ENCODE data around the gene FITM1. TPM values are rescaled to one million over a fixed set of nuclear protein-coding genes. Genes with fewer than 3 reads are reported as not detected.

The FITM1 gene
- total RNA-seq, 2 experiments from 2014 or later: 1.3 to 1.7 TPM

GRCh38 chr14:24130717-24131548 is 474 bp downstream of the FITM1 start:
- ATAC-seq (ENCODE audit: low read depth) (no peak), DNase-seq (no peak)
- POLR2A ChIA-PET: interaction anchor here (1.2 to 5.6 kb wide), 5 partner anchors 9 to 33 kb away, joined by 3 to 51 read pairs (median 9); partner anchors contain the start of genes DCAF11, IRF9, NRL and PSME2
- Mint-ChIP-seq H3K27ac (peak overlapping the region; percentile 38), H3K4me3 (no peak overlapping the region), H3K4me1 (peaks cover 25% of the 10 kb centered on the region), H3K9me3 (no peaks in the 10 kb centered on the region), H3K36me3 (peaks cover 8% of the 10 kb centered on the region), H3K27me3 (no peaks in the 10 kb centered on the region)

DNA sequence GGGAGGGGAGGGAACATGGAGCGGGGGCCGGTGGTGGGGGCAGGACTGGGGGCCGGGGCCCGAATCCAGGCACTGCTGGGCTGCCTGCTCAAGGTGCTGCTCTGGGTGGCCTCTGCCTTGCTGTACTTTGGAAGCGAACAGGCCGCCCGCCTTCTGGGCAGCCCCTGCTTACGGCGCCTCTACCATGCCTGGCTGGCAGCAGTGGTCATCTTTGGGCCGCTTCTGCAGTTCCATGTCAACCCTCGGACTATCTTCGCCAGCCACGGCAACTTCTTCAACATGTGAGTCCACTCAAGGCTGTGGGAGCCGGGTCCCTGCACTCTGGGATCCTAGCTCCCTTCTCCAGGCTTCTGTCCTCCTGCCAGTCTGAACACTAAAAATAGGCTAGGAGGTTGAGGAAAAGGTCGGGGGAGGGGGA is 1.1 kb downstream of the FITM1 start:
- POLR2A ChIA-PET: interaction anchor here (1.0 to 5.6 kb wide), 6 partner anchors 9 to 81 kb away, joined by 3 to 51 read pairs (median 6); partner anchors contain the start of genes CHMP4A, DCAF11, IRF9 and NRL
- H3K4me1 Mint-ChIP-seq: peaks cover 25% of the 10 kb centered on the region
- DNase-seq (no peak), ATAC-seq (ENCODE audit: low read depth) (no peak)
- H3K36me3 Mint-ChIP-seq: peaks cover 9% of the 10 kb centered on the region
- no peaks in the 10 kb centered on the region for H3K9me3 Mint-ChIP-seq
- H3K4me3 Mint-ChIP-seq: no peak overlapping the region
- peak overlapping the region; percentile 88 for H3K27ac Mint-ChIP-seq
- no peaks in the 10 kb centered on the region for H3K27me3 Mint-ChIP-seq

DNA sequence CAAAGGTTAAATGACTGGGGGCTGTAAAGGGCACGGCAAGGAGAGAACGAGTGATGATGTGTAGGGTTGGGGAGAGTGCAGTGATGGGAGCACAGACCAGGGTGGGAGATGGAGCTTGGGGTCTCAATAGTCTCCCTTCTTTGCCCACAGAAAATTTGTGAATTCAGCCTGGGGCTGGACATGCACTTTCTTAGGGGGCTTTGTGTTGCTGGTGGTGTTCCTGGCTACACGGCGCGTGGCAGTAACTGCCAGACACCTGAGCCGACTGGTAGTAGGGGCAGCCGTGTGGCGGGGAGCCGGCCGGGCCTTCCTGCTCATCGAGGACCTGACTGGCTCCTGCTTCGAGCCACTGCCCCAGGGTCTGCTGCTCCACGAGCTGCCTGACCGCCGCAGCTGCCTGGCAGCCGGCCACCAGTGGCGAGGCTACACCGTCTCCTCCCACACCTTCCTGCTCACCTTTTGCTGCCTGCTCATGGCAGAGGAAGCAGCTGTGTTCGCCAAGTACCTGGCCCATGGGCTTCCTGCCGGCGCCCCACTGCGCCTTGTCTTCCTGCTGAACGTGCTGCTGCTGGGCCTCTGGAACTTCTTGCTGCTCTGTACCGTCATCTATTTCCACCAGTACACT is 1.7 kb downstream of the FITM1 start:
- POLR2A ChIA-PET: interaction anchor here (1.0 to 5.6 kb wide), 7 partner anchors 9 to 81 kb away, joined by 3 to 51 read pairs (median 9); partner anchors contain the start of genes CHMP4A, DCAF11, EMC9 and IRF9
- no peaks in the 10 kb centered on the region for H3K9me3 Mint-ChIP-seq
- H3K36me3 Mint-ChIP-seq: peaks cover 15% of the 10 kb centered on the region
- peaks cover 31% of the 10 kb centered on the region for H3K4me1 Mint-ChIP-seq
- peak overlapping the region; percentile 33 for H3K4me3 Mint-ChIP-seq
- DNase-seq: peak; percentile 43
- ATAC-seq (ENCODE audit: low read depth): no peak
- H3K27ac Mint-ChIP-seq: peak overlapping the region; percentile 88
- no peaks in the 10 kb centered on the region for H3K27me3 Mint-ChIP-seq

GRCh38 chr14:24132976-24133375 is 2.5 kb downstream of the FITM1 start:
- Mint-ChIP-seq H3K4me1 (peaks cover 32% of the 10 kb centered on the region), H3K9me3 (no peaks in the 10 kb centered on the region), H3K4me3 (peak overlapping the region; percentile 33), H3K27me3 (no peaks in the 10 kb centered on the region), H3K36me3 (peaks cover 16% of the 10 kb centered on the region), H3K27ac (peak overlapping the region; percentile 88)
- ATAC-seq (ENCODE audit: low read depth) (no peak), DNase-seq (no peak)
- POLR2A ChIA-PET: interaction anchor here (0.9 to 5.6 kb wide), 7 partner anchors 8 to 576 kb away, joined by 3 to 51 read pairs (median 6); partner anchors contain the start of genes DCAF11, EMC9, IRF9 and NRL

- H3K4me3 Mint-ChIP-seq: no peak overlapping the region
- no peak overlapping the region for H3K27ac Mint-ChIP-seq
- H3K27me3 Mint-ChIP-seq: no peaks in the 10 kb centered on the region
- ATAC-seq (ENCODE audit: low read depth) (no peak), DNase-seq (no peak)
- no peaks in the 10 kb centered on the region for H3K9me3 Mint-ChIP-seq
- POLR2A ChIA-PET: interaction anchor here (0.9 to 5.6 kb wide), 6 partner anchors 8 to 577 kb away, joined by 3 to 51 read pairs (median 8); partner anchors contain the start of genes DCAF11, EMC9, IRF9 and NRL
- peaks cover 24% of the 10 kb centered on the region for H3K36me3 Mint-ChIP-seq
- peaks cover 38% of the 10 kb centered on the region for H3K4me1 Mint-ChIP-seq
These were observed 3.3 kb downstream of the FITM1 start for GRCh38 chr14:24133735-24134134.

DNA sequence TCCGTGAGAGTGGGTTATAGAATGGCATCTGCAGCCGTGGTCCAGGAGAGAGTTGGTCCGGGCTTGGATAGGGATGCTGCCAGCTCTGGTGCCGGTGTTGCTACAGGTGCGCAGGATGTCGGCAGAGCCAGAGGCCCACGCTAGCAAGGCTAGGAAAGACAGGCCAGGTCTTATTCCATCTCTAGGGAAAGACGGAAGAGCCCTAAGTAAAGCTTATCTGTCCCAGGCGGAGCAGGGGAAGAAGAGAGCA is 5.0 kb downstream of the FITM1 start:
- ATAC-seq (ENCODE audit: low read depth): peak; percentile 1

GRCh38 chr14:24135834-24136683 is 5.6 kb downstream of the FITM1 start, which contains the start of gene PSME1:
PSME1 (plus strand) TSS chr14:24136194; CDS start chr14:24136263, 69 bp downstream.
- peak within 1 kb of the TSS; percentile 94 for H3K27ac Mint-ChIP-seq
- H3K9me3 Mint-ChIP-seq: no peaks in the 10 kb centered on the region

More for the DNA sequence above, 5.0 kb downstream of the FITM1 start:
- Mint-ChIP-seq H3K4me3 (peak overlapping the region; percentile 96), H3K9me3 (no peaks in the 10 kb centered on the region), H3K4me1 (peaks cover 50% of the 10 kb centered on the region), H3K36me3 (peaks cover 35% of the 10 kb centered on the region), H3K27me3 (no peaks in the 10 kb centered on the region), H3K27ac (peak overlapping the region; percentile 94)
- no peak for DNase-seq
- POLR2A ChIA-PET: interaction anchor here (0.5 to 7.5 kb wide), 20 partner anchors 11 to 301 kb away, joined by 3 to 176 read pairs (median 6); partner anchors contain the start of genes CHMP4A, DCAF11, IRF9 and NRL

GRCh38 chr14:24136684-24137528 is 6.4 kb downstream of the FITM1 start:
- DNase-seq: no peak
- Mint-ChIP-seq H3K36me3 (peaks cover 39% of the 10 kb centered on the region), H3K27ac (peak overlapping the region; percentile 94), H3K4me1 (peaks cover 50% of the 10 kb centered on the region), H3K27me3 (no peaks in the 10 kb centered on the region), H3K4me3 (peak overlapping the region; percentile 96), H3K9me3 (no peaks in the 10 kb centered on the region)
- no peak for ATAC-seq (ENCODE audit: low read depth)
- POLR2A ChIA-PET: interaction anchor here (0.9 to 7.5 kb wide), 15 partner anchors 7 to 160 kb away, joined by 3 to 176 read pairs (median 13); partner anchors contain the start of genes CHMP4A, DCAF11, IRF9 and NRL

More at GRCh38 chr14:24135834-24136683, 5.6 kb downstream of the FITM1 start, which contains the start of gene PSME1:
- DNase-seq: peak; percentile 97
- H3K4me3 Mint-ChIP-seq: peak within 1 kb of the TSS; percentile 96
- H3K4me1 Mint-ChIP-seq: peaks cover 51% of the 10 kb centered on the region
- peak; percentile 87 for ATAC-seq (ENCODE audit: low read depth)
- no peaks in the 10 kb centered on the region for H3K27me3 Mint-ChIP-seq
- peaks cover 40% of the 10 kb centered on the region for H3K36me3 Mint-ChIP-seq
- POLR2A ChIA-PET: interaction anchor here (0.5 to 7.5 kb wide), 24 partner anchors 8 to 301 kb away, joined by 3 to 176 read pairs (median 4); partner anchors contain the start of genes CHMP4A, DCAF11, IRF9 and NRL

DNA sequence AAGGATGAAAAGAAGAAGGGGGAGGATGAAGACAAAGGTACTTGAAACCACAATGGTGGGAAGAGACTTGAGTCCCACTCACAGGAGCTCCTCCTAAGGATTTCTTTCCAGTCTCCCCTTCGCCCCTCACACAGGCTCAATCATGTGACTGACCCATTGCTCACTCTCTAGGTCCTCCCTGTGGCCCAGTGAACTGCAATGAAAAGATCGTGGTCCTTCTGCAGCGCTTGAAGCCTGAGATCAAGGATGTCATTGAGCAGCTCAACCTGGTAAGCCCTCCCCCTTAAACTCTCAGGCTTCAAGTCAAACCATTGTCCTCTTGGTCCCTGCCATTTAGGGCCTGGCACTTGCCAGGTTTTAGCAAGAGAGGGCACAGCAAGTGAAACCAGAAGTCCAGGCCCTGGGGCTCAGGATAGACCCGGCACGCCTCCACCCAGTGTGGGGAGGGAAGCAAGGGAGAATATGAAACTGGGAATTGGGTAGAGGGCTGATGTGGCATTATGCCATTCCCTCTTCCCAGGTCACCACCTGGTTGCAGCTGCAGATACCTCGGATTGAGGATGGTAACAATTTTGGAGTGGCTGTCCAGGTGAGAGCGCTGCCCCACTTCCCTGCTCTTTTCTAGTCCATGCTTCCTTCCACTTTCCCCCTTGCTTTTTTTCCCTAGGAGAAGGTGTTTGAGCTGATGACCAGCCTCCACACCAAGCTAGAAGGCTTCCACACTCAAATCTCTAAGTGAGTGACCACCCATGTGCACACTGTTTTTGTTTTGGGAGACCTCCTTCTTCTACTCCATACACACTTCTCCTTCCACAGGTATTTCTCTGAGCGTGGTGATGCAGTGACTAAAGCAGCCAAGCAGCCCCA is 7.3 kb downstream of the FITM1 start:
- ATAC-seq (ENCODE audit: low read depth) (no peak), DNase-seq (no peak)
- Mint-ChIP-seq H3K27ac (peak overlapping the region; percentile 94), H3K36me3 (peaks cover 42% of the 10 kb centered on the region), H3K4me3 (peak overlapping the region; percentile 100), H3K9me3 (no peaks in the 10 kb centered on the region), H3K27me3 (no peaks in the 10 kb centered on the region), H3K4me1 (peaks cover 47% of the 10 kb centered on the region)
- POLR2A ChIA-PET: interaction anchor here (1.2 to 7.5 kb wide), 11 partner anchors 9 to 76 kb away, joined by 3 to 176 read pairs (median 17); partner anchors contain the start of genes CHMP4A, DCAF11, IRF9 and NRL

DNA sequence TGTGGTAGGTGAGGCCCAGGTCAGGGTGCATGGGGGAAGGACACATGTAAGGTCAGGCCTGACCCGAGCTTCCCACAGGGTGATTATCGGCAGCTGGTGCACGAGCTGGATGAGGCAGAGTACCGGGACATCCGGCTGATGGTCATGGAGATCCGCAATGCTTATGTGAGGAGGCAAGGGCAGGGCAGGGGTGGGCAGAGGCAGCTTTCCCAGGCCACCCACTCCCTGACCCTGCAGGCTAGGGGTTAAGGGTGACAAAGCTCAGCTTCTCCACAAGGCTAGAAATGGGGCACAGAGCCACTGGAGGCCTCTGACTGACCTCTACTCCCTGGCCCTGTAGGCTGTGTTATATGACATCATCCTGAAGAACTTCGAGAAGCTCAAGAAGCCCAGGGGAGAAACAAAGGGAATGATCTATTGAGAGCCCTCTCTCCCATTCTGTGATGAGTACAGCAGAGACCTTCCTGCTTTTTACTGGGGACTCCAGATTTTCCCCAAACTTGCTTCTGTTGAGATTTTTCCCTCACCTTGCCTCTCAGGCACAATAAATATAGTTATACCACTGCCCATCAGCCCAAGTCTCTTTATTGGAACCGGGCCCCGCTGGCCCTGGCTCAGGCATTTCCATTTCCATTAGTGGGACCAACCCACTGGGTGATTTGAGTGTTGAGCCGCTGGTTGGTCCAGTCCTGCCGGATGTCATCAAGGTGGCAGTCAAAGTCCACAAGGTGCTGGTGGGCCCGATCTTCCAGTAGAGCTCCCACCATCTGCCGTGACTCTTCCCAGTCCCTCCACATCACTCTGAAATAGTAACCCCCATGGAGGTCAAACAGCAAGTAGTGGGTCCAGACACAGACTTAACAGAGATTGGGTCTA is 8.2 kb downstream of the FITM1 start:
- Mint-ChIP-seq H3K4me1 (peaks cover 52% of the 10 kb centered on the region), H3K27ac (peak overlapping the region; percentile 76), H3K36me3 (peaks cover 47% of the 10 kb centered on the region), H3K4me3 (peak overlapping the region; percentile 100), H3K9me3 (no peaks in the 10 kb centered on the region), H3K27me3 (no peaks in the 10 kb centered on the region)
- DNase-seq (no peak), ATAC-seq (ENCODE audit: low read depth) (no peak)
- POLR2A ChIA-PET: interaction anchor here (0.6 to 7.5 kb wide), 5 partner anchors 8 to 57 kb away, joined by 3 to 176 read pairs (median 94); partner anchors contain the start of genes DCAF11, IRF9, NRL and PSME2
